ENCODE results near the gene ATXN7L3.

GRCh38 chr17:44214896-44215295 lies 15.2 kb upstream of the ATXN7L3 start:
- TF ChIP-seq FOXM1 (IDR thresholded peaks at IDR 0.05; ENCODE audit: borderline replicate concordance, low read depth) (no peak), NFIC (IDR thresholded peaks at IDR 0.05) (no peak)

Measured in Ishikawa (cell line).